HG02763 (cell line): ENCODE measurements around the gene SPINK6.

Experiments
- ATAC-seq: cut with Tn5 transposase; IDR thresholded peaks from one replicate; pipeline ENCODE4 v1.9.1; 2021; ENCODE audit warnings: mild to moderate bottlenecking, moderate library complexity; ENCODE audit not compliant: unreplicated experiment

SPINK6 gene

DNA sequence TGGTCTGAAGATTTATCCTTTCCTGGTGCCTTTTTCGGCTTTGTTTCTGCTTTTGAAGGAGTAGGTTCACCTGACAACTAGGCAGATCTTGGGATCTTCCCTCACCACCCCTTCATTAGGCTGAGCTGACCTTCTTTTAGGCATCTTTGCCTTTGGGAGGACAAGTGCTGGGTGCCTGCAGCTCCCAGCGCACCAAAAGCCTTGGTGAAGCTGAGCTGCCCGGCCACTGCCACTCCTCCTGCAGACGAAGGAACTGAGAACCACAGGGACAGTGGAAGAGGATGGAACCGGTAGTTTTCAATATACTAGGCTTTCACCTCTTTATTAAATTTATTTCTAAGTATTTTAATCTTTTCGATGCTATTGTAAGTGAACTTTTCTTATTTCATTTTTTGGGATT lies 18.7 kb downstream of the SPINK6 start:
- no peak for ATAC-seq

GRCh38 chr5:148224117-148224742 lies 21.4 kb downstream of the SPINK6 start:
- no peak for ATAC-seq

DNA sequence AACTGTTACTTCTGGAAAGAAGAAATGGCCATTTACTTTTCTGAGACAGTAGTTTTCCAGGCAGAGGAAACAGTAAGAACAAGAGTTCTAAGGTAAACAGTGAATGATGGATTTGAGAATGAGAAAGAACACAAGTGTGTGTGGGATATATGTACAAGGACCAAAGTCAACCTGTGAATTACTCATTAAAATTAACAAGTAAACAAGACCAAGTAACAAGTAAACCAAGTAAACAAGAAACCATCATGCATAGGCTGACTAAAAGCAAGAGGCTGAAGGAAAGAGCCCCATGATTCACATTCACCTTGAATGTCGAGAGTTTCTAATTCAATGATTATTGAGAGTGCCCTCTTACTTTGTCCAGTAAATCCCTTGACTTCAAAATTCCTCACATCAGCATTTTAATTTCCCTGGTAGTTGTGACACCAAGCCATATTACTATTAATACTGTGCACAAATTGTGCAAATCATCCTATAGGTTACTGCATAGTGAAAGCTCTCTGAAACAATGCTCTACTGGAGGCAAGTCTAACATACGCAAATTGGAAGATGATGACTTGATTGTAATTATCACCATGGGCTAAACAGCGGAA lies 25.6 kb downstream of the SPINK6 start:
- no peak for ATAC-seq

GRCh38 chr5:148229840-148230239 lies 27.0 kb downstream of the SPINK6 start:
- no peak for ATAC-seq

DNA sequence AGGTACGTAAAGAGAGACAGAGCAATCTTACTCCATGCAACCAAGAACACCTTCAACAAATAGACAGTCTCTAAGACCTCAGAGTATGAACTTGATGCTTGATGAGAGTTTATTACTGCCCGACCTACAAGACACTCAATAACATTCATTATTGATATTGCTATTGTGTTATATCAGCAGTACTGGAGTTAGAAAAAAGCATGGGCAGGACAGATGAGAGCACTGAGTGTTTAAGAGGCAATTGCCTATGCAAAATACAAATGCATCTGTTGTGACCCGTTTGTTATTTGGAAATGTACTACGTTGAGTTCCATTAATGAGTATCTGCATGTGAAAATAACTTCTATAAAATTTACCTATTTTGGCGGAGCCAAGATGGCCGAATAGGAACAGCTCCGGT lies 27.4 kb downstream of the SPINK6 start:
- no peak for ATAC-seq

GRCh38 chr5:148237785-148238417 lies 35.1 kb downstream of the SPINK6 start:
- no peak for ATAC-seq

GRCh38 chr5:148238418-148238794 lies 35.6 kb downstream of the SPINK6 start, which contains the start of gene MARCOL:
Gene MARCOL, plus strand, starts transcription at chr5:148238525. Its CDS starts 73 bp downstream, at chr5:148238598.
- ATAC-seq = no peak

DNA sequence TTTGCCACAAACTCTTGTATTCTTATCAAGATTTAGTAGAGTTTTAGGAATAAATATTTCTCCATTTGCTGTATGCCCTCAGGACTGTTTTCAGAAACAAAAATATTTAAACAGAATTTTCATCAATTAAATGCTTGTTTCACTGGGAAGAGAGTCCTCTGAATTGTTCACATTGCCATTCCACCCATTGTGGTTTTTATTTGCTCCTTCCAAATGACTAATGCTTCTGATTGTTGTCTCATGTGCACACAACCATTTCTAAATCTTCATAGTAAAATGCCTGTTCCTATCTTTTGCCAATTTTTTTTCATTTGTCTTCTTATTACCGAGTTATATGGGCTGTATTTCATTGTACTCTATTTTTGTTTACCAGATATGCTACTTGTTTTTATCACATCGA lies 46.1 kb downstream of the SPINK6 start:
- no peak for ATAC-seq

GRCh38 chr5:148255456-148255855 lies 52.6 kb downstream of the SPINK6 start:
- ATAC-seq = no peak

- no peak for ATAC-seq
Observed at GRCh38 chr5:148259288-148259687, 56.4 kb downstream of the SPINK6 start.

DNA sequence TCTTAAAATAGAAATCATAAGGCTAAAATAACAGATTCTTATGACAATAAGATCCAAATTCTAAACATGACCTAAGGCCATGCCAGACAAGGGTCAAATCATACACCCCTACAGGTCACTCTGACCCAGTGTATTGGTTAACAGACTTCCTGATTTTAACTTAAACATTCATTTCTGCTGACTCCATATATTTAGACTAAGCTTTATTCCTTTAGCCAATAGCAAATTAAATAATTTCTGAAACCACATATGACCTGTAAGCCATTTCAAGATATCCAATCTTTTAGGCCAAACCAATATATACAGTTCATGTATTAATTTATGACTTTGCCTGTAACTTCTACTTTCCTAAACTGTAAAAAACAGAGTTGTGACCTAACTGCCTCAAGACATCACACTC lies 58.4 kb downstream of the SPINK6 start:
- ATAC-seq = no peak
